GM06990 (cell line): ENCODE data around the gene USP5.

ENCODE experiments used
- DNase-seq: peaks from one replicate; pipeline ENCODE4 v3.0.0-alpha.2; 2011; ENCODE audit not compliant: insufficient read length; ENCODE audit errors: extremely low read depth
- H3K27me3 ChIP-seq: replicated peaks from 2 replicates; pipeline ENCODE4 v1.6.0; 2011; ENCODE audit warnings: low read length; ENCODE audit not compliant: control insufficient read depth, insufficient read depth
- H3K36me3 ChIP-seq: 2 replicates; pipeline ENCODE4 v1.5.1; 2011; ENCODE audit warnings: low read length; ENCODE audit not compliant: control insufficient read depth, insufficient read depth
- H3K4me3 ChIP-seq: replicated peaks from 2 replicates; pipeline ENCODE4 v1.5.1; 2011; ENCODE audit warnings: low read depth, mild to moderate bottlenecking, control low read depth, low read length
- CTCF ChIP-seq: IDR thresholded peaks from 2 replicates; pipeline ENCODE4 v1.5.1; 2011; ENCODE audit warnings: low read length, control low read depth, mild to moderate bottlenecking, inconsistent platforms; ENCODE audit not compliant: insufficient read depth, poor library complexity, severe bottlenecking

The USP5 gene

DNA sequence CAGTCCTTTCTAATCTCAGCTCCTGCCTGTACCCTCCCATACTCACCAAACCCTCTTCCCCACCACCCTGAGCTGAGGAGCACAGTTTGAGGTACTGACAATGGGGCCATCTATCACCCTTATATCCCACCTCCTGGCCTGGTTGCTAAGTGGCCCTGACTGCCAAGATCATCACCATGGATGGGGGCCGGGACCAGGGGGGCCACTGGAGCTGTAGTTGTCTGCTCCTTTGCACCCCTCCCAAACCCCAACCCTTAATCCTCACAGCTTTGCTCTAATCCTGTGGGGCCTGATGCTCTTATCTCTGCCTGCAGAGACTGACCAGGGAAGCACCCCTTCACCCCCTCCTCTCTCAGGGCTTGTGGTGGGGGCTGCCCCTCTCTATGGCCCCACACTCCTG lies 11.6 kb upstream of the USP5 start:
- no peak overlapping the region for H3K4me3 ChIP-seq
- H3K36me3 ChIP-seq, result no peaks in the 10 kb centered on the region; the same call in 1 of the 2 replicates

GRCh38 chr12:6840761-6841515 lies 11.0 kb upstream of the USP5 start, which contains the start of gene GNB3:
Gene GNB3 (plus strand): TSS chr12:6840925. CDS start chr12:6841288, 363 bp downstream.
- TF ChIP-seq CTCF, result no peak
- H3K4me3 ChIP-seq, result no peak within 1 kb of the TSS
- no peaks in the 10 kb centered on the region for H3K27me3 ChIP-seq
- H3K36me3 ChIP-seq, result peaks cover under 1% of the 10 kb centered on the region; the same call in 1 of the 2 replicates
- no peak for DNase-seq

More for the DNA sequence above, 11.6 kb upstream of the USP5 start:
- DNase-seq, result no peak
- no peak for TF ChIP-seq CTCF
- H3K27me3 ChIP-seq, result no peaks in the 10 kb centered on the region

DNA sequence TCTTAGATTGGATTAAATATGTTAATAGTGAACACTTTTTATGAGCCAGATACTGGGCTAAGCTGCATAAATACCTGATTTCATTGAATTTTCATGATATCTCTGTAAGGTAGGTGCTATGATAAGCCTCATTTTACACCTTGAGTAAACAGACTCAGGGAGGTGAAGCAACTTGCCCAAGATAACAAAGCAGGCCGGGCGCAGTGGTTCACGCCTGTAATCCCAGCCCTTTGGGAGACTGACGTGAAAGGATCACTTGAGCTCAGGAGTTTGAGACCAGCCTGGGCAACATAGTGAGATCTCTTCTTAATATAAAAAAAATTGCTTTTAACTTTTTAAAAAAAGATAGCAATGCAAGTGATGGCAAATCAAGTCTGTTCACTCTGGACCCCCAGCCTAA lies 9.9 kb upstream of the USP5 start:
- Histone ChIP-seq H3K36me3 (peaks cover 4% of the 10 kb centered on the region), H3K27me3 (no peaks in the 10 kb centered on the region), H3K4me3 (no peak overlapping the region)
- TF ChIP-seq CTCF, result no peak
- DNase-seq, result no peak

DNA sequence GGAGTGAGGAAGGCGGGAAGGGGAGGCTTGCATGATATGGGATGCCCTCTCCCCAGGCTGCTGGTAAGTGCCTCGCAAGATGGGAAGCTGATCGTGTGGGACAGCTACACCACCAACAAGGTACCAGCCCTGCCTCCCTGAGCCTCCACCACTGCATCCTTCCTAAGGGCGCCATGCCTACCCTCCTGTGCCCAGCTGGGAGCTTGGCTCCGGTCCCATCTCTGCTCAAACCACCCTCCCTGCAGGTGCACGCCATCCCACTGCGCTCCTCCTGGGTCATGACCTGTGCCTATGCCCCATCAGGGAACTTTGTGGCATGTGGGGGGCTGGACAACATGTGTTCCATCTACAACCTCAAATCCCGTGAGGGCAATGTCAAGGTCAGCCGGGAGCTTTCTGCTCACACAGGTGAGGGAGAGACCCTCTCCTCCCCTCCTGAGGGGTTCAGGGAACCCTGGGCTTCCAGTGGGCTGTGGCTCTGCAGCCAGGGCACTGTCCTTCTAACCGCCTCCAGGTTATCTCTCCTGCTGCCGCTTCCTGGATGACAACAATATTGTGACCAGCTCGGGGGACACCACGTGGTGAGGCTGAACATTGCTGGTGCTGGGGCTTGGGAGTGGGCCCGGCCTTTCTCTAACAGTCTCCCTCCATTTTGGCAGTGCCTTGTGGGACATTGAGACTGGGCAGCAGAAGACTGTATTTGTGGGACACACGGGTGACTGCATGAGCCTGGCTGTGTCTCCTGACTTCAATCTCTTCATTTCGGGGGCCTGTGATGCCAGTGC lies 8.6 kb upstream of the USP5 start:
- H3K36me3 ChIP-seq, result peaks cover 4% of the 10 kb centered on the region
- no peaks in the 10 kb centered on the region for H3K27me3 ChIP-seq
- no peak overlapping the region for H3K4me3 ChIP-seq
- no peak for TF ChIP-seq CTCF
- no peak for DNase-seq

DNA sequence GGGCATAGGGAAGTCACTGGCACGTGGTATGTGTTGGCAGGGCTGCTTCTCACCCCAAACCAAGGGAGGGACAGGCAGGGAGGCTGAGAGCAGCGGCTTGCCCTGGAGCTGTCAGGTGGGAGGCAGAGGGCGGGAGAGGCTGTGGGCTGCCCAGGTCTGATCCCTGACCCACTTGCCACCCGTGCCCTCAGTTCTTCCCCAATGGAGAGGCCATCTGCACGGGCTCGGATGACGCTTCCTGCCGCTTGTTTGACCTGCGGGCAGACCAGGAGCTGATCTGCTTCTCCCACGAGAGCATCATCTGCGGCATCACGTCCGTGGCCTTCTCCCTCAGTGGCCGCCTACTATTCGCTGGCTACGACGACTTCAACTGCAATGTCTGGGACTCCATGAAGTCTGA lies 6.6 kb upstream of the USP5 start:
- Histone ChIP-seq H3K36me3 (peaks cover 7% of the 10 kb centered on the region), H3K27me3 (no peaks in the 10 kb centered on the region), H3K4me3 (no peak overlapping the region)
- no peak for TF ChIP-seq CTCF
- no peak for DNase-seq
